Measurements from ENCODE around the gene PPP1R1A.

PPP1R1A gene

DNA sequence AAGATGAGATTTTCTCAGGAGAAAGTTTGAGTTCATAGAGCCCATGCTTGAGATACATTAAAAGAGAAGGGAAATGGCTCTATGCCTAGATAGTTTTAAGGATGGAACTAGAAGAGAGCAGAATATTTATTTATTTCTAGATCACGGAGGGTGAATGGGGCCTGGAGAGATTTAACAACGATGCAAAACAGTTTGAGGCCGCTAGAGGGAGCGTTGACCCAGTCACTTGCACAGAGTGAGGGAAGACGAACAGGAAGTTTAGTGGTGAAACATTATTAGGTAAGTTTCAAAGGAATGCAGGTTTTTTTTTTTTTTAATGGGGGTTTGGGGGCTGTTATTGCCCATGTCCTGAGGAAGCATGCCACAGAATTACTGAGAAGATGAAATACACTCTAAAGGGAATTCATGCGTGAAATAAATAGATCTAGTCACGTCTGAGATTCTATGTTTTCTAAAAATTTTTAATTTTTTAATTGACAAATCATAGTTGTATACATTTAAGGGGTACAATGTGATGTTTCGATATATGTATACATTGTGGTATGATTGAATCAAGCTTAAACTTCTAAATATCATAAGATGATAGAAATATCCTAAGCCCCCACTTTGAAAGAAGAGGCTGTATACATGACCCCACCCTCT lies 14.8 kb upstream of the PPP1R1A start:
- DNase-seq, result peak; percentile 80

DNA sequence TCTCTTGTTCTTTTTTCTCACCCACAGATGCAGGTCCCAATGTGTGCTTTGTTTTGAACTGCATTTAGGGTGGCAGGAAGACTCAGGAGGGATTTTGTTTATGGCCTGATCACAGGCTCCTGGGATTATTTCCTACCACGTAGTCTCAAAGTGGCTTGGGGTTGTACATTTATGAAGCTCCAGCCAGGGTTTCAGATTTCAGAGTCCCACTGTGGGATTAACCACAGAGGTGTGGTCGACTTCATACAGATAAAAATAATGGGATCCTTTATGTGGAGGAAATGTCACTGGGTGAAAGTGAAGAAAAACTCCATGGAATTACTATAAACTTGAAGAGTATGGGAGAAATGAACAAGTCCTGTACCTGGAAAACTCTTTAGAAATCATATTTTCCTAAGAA lies 14.2 kb upstream of the PPP1R1A start:
- no peak for DNase-seq

DNA sequence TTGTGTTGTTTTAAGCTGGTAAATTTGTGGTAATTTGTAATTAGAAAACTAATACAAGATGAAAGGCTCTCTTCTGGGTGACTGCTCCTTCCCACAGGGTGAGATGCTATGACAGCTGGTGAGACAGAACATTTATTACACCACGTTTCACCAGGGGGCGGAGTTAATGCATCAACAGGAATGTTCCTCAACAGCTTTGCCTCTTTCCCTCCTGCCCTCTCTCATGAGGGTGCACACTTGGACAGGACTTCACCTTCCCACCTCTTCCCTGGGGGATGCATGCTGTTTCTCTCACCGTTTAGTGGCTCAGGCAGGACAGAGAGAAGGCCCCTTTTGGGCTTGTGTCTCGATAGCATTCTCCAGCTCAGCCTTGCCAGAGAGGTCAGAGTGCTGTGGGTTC lies 13.4 kb upstream of the PPP1R1A start:
- no peak for DNase-seq

DNA sequence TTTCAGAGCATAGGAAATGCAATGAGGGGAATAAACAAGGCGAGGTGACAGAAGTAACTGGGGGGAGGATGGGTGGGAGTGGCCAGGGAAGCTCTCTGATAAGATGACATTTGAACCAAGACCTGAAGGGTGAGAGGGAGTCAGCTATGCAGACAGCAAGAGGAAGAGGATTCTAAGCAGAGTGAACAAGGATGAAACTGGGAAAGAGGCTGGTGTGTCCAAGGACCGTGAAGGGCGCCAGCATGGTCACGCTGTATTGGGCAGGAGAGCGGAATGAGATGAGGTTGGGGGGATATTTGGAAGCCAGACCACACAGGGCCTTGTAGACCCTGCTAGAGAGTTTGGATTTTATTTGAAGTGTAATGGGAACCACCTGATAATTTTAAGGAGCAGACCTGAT lies 10.5 kb upstream of the PPP1R1A start:
- no peak for DNase-seq

DNA sequence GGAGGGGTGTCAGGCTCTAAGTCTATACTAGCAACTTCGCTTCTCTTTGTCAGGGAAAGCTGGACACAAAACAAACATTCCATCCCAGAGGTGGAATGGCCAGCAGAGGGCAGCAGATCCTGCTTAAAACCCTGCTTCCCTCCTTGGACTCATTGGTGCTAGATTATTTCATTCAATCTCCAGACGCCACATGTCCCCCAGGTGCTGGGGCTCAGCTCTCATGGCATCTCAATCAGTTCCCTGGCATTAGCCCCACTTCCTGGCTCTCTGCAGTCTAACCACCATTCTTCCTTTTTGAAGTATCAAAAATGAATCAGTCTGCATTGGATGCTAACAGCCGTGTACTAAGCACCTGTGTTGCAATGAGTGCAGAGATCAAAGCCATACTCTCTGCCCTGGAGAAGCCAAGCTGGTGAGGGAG lies 8.1 kb upstream of the PPP1R1A start:
- peak; percentile 67 for DNase-seq

DNA sequence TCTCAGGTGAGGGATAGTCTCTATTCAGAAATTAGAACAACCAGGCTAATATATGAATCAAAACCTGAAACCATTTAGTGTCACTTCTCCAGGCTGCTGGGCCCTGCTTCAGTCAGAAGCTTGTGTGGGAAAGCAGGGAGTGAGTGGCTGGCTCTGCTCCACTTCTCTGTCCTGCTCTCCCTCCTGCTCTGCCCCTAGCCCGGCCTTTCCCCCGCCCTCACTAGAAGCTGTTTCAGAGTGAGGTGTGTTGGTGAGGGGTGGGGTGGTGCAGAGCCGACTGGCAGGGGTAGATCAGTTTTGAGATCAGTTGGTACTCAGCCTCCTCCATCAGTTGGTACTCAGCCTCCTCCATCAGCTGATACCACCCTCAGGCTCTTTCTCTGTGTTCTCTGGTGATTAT lies 7.0 kb upstream of the PPP1R1A start:
- DNase-seq, result no peak

DNA sequence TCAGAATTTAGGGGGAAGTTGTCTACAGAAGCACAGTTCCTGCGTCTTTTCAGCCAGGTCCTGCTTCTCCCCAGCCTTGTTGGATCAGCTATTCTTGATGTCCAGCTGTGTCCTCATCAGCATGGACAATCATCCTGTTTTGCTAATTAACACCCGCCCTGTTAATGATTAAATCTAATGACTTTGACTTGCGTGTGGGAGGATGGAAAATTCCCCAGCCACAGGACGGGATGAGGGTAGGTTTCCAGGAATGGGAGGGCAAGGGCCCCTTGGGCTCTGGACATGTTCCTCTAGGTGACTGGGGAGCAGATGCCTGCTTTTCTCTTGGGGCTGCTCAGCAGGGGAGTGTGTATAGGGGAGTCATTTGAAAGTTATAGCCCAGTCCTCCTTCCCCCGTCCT lies 5.3 kb upstream of the PPP1R1A start:
- DNase-seq, result no peak

DNA sequence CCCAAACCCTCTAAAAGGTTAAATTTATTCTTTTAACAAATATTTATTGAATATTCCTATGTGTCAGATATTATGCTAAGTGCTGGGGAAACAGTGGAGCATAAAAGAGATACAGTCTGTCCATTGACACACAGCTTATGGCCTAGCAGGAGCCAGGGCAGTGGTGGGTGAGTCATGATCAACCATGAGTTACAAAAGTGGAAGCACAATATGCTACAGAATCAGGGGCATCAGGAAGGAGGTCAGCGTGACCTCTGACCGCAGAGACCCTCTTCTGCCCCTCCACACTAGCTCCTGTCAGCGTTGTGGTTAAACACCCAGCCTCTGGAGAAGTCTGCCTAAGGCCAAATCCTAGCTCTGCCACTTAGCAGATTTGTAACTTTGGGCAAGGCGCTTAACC lies 4.7 kb upstream of the PPP1R1A start:
- DNase-seq, result no peak

DNA sequence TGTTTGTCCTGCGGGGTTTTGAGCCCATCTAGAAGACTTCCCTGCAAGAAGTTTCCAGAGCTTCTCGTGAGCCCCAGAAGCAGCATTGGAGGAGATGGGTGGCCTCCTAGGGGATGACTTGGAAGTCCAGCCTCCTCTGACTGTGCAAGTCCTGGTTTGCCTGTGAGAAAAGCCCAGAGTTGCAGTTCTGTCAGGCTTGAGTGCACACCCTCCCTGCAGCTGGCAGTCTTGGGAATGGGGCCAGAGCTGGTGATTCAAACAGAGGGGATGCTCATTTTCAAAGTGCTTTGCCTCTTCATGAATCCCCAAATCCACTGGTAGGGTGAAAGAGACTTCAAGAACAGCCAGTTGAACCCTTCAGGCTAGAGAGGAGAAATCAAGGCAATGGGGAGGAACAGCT lies 3.9 kb upstream of the PPP1R1A start:
- no peak for DNase-seq

DNA sequence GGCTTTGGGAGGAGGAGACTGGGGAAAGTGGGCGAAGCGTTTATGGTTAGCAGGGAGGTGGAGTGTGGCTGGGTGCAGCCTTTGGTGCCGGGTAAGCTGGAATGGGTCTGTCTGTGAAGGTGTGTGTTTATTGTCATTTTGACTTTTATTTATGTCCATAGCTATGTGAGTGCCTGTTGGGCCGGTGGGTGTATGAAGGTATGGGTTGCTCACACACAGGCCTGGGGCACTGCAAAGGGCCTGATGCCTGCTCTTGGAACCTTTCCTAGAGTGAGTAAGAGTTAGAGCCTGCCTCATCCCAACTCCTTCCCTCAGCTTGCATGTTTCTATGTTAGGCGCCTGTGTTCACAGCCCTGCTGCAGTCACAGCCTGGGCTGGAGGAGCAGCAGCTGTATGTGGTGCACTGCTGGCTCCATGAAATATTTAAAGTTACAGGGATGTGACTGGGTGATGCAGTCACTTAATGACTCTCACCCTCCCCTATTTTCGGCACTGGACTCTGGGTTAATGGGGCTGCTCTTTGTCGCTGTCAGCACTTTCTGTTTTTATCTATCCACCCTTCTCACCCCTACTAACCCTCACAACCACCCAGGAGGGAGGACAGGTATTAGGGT lies 2.6 kb upstream of the PPP1R1A start:
- DNase-seq, result no peak

DNA sequence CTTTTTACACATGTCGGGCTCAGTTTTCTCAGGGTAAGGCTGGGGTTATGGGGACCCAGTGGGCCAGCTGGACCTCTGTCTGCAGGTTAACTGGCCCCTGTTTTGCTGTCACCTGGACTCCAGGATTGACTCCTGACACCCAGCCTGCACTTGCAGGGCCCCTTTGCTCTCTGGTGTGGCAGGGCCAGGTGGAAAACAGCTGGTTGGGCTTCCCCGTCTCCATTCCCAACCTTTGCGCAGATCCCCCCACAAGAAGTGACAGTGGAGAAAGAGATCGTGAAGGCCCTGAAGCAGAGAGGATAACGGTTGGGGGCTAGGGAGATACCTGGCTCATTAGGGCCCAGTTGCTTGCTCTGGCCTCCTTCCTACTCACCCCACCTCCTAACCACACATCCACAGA lies 1.5 kb upstream of the PPP1R1A start:
- DNase-seq, result no peak

DNA sequence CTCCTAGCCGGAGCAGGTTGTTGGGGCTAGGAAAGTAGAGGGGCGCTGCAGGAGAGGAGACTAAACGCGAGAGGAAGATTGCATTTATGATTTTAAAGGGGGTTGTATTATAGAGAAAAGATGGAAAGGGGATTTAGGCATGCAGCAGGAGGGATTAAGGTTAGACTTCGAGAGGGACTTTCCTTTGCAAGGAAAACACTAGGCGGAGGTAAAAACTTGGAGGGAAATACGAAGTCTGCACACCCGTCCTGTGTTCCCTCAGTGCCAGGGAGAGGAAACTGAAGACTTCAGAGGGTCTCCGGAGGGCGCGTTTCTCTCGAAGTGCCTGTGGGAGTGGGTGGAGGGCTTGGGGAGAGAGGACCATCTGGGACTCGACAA lies 420 bp upstream of the PPP1R1A start:
- no peak for DNase-seq

DNA sequence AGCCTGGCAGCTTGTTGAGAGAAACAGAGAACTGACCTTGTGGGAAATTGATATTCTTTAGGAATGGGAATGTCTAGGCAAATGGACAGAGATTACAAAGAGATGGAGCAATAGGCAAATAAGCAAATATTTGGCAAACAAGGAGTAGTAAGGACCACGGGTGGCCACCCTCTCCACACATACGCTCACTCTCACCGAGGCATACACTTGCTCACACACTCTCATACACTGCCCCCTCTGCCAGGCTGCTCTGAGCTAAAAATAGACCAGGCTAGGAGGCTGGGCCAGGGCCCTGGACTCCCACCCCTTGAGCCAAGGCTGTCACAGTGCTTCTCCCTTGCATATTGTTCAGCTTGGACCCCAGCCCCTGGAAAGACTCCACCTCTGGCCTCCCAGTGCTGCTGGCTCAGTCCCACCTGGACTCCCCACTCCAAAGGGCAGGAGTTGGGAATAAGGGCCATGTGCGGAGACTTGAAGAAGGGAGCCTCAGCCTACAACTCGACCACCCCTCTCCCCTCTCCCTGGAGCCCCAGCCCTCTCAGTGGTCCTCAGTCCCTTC lies 1.1 kb downstream of the PPP1R1A start:
- peak; percentile 65 for DNase-seq

DNA sequence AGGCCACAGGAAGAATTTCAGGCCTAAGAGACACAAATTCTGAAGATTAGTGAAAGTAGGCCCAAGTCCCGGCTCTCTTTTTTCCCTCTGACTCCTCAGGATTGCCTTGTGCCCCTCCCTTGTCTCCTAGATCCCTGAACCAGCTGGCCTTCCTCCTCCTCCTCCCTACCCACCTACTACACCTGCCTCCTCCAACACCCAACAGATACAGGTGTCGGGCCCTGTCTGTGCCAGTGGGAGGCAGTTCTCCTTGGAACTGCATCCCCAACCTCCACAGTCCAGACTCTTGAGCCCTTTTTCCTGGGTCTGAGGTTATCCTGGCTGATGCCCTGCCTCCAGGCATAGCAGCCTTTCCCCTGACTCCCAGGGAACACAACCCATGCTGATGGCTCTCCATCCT lies 1.8 kb downstream of the PPP1R1A start:
- no peak for DNase-seq

DNA sequence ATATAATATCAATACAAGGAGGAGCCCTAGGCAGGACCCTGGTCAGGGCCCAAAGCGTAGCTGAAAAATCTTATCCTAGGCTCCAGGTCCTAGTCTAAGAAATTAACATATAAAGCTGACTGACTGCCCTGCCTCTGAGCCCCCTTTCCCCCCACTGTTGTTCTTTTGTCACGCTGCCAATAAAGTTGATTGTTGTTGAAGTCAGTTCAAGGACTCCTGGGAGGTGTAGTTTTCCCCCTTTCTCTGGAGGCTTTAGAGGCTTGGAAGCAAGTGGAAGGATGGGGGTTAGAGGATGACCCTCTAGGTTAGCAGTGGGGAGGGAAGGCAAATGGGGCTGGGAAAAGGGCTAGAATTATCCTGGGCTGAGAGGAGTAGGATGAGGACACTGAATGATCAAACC lies 3.2 kb downstream of the PPP1R1A start:
- DNase-seq, result no peak

DNA sequence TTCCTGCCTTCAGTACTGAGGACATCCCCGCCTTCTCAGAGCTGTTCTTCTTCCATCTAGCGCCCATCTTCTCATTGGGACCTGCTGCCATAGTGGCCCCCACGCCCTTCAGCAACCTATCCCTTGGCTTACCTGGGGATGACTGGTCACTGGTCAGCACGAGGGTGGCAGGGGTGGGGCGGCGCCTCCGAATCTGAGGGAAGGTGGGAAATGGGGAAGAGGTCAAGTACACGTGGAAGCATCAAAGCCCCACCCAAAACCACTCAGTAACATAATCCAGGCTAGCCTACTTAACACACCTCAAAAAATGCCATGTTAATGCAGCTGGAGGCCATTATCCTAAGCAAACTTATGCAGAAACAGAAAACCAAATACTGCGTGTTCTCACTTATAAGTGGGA lies 4.3 kb downstream of the PPP1R1A start:
- no peak for DNase-seq

DNA sequence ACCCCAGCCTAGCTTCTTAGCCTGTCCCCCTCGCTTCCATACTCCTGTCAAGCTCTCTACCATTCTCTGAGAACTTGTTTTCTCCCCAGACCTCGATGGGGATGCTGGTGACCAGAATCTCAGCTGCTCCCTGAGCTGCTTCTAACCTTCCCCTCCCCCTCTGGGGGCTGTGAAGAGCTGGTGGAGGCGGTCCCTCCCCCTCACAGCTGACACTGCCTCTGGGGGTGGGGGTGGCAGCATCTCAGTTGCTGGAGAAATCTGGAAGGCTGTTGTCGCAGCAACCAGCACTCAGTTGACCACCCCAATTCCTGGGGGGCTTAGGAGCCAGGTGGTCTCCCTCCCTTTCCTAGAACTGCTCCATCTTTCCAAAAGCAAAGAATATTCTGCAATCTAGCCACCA lies 4.7 kb downstream of the PPP1R1A start:
- DNase-seq, result no peak

DNA sequence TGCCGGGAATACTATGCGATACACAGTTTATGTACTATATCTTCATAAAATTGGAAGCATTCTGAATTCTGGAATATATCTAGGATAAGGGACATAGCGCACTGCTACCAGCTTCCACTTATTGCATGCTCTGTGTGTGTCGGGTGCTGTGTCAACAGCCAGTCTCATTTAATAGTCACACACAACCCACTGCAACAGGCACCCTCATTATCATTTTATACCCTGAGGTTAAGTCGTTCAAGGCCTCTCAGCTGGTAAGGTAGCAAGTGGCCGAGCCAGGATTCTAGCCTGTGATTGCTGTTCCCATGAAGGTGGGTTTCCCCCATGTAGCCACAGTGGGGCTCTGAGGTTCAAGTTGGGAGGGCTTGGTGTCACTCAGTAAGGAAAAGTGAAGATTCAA lies 7.0 kb downstream of the PPP1R1A start:
- DNase-seq, result no peak

DNA sequence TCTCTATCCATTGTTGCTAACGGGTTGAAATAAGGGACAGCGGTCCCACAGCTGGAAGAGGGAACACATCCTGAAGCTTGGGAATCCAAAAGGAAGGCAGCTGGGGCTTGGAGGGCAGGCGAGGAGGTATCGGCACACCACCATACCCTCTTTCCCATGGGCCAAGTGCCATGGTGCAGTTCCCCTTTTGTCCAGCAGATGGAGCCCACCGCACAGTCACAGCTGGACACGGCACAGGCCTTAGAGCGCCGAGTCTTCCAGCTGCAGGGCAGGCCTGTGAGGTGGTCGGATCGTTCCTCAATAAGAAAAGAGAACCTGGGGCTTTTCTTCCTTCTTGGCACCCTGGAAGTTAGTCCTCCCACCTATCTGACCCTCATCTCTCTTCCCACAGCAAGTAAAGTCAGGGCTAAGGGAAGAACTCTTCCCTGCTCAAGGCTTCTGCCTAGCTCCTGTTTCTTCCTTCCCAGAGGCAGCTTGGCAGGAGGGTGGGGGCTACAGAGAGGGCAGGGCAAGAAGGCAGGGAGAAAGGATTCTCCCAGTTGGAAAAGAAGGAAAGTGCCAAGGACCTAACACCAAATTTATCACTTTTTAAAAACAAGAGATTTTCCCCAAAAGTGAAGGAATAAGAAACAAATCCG lies 8.6 kb downstream of the PPP1R1A start:
- peak; percentile 92 for DNase-seq

DNA sequence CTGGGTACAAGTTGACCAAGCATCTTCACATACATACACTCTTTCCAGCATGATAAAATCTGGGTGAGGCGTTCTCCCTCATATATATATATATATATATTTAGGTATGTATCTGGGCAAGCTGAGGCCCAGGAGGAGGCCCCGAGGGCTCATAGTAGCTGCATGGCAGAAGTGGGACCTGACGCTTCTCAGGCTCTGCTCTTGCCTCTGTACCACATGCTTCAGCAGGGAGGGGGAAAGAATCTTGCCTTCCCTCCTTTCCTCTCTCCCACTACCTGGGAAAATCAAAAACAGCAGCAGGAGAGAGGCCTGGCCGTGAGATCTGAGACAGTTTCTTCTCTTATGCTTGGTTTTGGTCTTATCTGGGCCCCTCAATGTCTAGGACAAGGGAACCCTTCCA lies 9.2 kb downstream of the PPP1R1A start:
- no peak for DNase-seq

DNA sequence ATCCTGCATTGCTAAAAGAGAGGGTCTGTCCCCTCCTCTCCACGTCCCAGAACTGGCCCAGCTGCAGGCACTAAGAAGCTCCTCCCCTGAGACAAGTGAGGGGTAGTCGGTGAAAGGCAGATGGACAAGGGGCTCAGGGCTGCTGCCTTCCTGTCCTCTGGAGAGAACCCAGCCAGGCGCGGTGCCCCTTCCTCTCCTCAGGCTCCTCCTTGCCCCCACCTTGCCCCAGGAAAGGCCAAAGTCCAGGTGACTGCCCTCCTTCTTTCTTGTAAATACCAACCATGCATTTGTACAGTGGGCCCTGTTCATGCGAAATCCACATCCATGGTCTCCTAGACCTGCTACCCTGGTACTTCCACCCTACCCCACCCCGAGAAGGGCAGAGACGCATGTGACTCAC lies 9.7 kb downstream of the PPP1R1A start:
- DNase-seq, result no peak

DNA sequence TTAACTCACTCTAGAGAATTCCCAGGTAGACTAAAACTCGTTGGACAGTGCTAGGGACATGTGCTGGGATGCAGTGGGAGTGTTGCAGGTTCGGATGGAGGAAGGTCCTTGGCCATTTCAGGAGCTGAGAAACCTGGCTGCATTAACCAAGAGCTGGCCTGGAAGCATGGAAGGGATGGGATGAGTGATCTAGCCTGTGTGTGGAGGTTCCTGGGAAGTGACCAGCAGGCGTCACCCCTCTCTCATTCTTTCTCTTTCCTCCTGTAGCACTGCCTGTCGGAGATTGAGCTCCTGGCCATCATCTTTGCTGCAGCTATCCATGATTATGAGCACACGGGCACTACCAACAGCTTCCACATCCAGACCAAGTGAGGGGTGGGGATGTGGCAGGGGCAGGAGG lies 15.6 kb downstream of the PPP1R1A start:
- no peak for DNase-seq

DNA sequence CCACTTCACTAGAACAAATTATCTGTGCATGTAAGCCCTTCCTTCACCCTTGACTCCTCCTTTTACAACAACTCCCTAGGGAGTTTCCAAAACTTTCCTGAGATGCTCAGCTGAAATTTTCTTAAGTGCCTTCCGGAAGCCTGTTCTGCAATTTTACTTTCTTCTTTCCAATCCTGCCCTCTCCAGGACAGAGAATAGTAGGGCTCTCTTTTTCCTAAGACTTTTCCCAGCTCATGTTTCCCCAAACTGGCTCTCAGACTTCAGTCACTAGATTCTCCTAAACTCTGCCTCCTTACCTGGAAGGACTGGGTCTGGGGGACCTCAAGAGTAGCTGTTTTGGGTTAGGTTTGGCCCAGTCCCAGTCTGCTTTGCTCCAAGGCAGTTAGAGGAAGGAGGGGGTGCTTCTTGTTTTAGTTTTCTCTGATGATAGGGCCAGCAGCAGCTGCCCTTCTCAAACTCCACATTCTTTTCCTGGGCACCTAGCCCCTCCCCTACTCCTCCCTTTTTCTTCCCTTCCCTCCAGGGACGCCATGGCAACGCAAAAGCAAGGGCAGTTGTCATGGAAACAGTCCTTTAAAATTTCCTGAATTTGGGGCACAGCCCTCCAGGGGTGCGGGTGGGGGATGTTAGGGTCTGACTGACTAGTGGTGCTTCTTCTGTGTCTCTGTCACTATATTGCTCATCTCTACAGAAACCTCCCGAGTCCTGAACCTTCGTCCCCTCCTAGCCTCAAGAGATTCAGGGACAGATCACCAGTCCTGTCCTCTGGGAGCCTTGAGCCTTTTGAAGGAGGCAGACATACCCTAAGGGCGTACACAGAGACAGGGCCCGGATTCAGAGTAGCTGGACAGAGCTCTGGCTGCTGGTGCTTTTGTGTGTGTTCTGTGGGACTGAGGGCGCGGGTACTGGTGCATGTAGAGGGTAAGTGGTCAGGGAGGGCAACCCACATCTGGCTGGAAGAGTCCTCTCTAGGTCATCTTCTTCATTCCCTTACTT lies 17.0 kb downstream of the PPP1R1A start:
- no peak for DNase-seq

Data from femur (tissue), 1 donor.